Measurements from ENCODE around the gene SEMA4G.

Gene SEMA4G

GRCh38 chr10:100993986-100994708 lies 24.8 kb downstream of the SEMA4G start:
- DNase-seq = no peak

GRCh38 chr10:100995181-100995580 lies 25.9 kb downstream of the SEMA4G start:
- no peak for DNase-seq

- DNase-seq = peak; percentile 2
These were observed 27.5 kb downstream of the SEMA4G start for GRCh38 chr10:100996678-100997359.

- peak; percentile 28 for DNase-seq
These were observed 28.3 kb downstream of the SEMA4G start for GRCh38 chr10:100997360-100998182.

GRCh38 chr10:100998183-100998990 lies 29.1 kb downstream of the SEMA4G start:
- DNase-seq = peak; percentile 74

- peak; percentile 14 for DNase-seq
These were observed 29.9 kb downstream of the SEMA4G start for GRCh38 chr10:100998991-100999741.

GRCh38 chr10:100999742-101000126 lies 30.4 kb downstream of the SEMA4G start, which contains the start of gene LZTS2:
LZTS2 (plus strand) TSS chr10:100999808; CDS start chr10:101002539, 2,731 bp downstream.
- no peak for DNase-seq

GRCh38 chr10:101000127-101000914 lies 31.0 kb downstream of the SEMA4G start:
- peak; percentile 4 for DNase-seq

GRCh38 chr10:101000915-101001658 lies 31.8 kb downstream of the SEMA4G start:
- no peak for DNase-seq

GRCh38 chr10:101001659-101002035 lies 32.3 kb downstream of the SEMA4G start:
- no peak for DNase-seq

- DNase-seq = no peak
These were observed 33.2 kb downstream of the SEMA4G start for GRCh38 chr10:101002456-101002855.

GRCh38 chr10:101003639-101004206 lies 34.4 kb downstream of the SEMA4G start:
- no peak for DNase-seq

GRCh38 chr10:101005361-101005760 lies 36.1 kb downstream of the SEMA4G start:
- no peak for DNase-seq

- no peak for DNase-seq
These were observed 36.7 kb downstream of the SEMA4G start for GRCh38 chr10:101005869-101006567.

- DNase-seq = no peak
These were observed 37.3 kb downstream of the SEMA4G start for GRCh38 chr10:101006593-101007098.

GRCh38 chr10:101007099-101007711 lies 37.9 kb downstream of the SEMA4G start:
- DNase-seq = peak; percentile 26

- DNase-seq = no peak
These were observed 38.9 kb downstream of the SEMA4G start for GRCh38 chr10:101007915-101008822.

Measured in DMS79 treated with DMSO at 0.1 percent for 48 hours (cell line).